Measurements from ENCODE around the gene GZF1. TPM values are rescaled to one million over a fixed set of nuclear protein-coding genes. Genes with fewer than 3 reads are reported as not detected.

The GZF1 gene
- total and polyA plus RNA-seq, 2 donors (not counting 1 experiment from before 2014, with no cell fraction given) = 10.8 to 21.5 TPM

GRCh38 chr20:23336476-23336875, 25.5 kb upstream of the GZF1 start:
- no peak for DNase-seq (ENCODE audit: low read depth in 2 of 2)
- H2AFZ ChIP-seq (ENCODE audit: low read length) = no peak overlapping the region
- no peak overlapping the region for H3K4me2 ChIP-seq (ENCODE audit: extremely low read depth, insufficient read depth, low read length)
- H3K4me1 ChIP-seq (ENCODE audit: control insufficient read depth, extremely low read depth, insufficient read depth, low read length) = no peaks in the 10 kb centered on the region
- no peak overlapping the region for H3K4me3 ChIP-seq (replicated peaks in 1 of 4; ENCODE audit: control extremely low read depth in 1 of 4, insufficient read depth in 1 of 4, low read depth in 3 of 4, low read length in 4 of 4)
- H3K9ac ChIP-seq (ENCODE audit: insufficient read depth, low read length) = no peak overlapping the region
- H4K20me1 ChIP-seq (ENCODE audit: control insufficient read depth, extremely low read depth, insufficient read depth, low read length) = no peaks in the 10 kb centered on the region
- H3K36me3 ChIP-seq (ENCODE audit: control insufficient read depth, insufficient read depth, low read length) = no peaks in the 10 kb centered on the region
- no peak overlapping the region for H3K27ac ChIP-seq (ENCODE audit: insufficient read depth, low read length)
- no peaks in the 10 kb centered on the region for H3K79me2 ChIP-seq (ENCODE audit: control insufficient read depth, insufficient read depth, low read length)
- H3K9me3 ChIP-seq (ENCODE audit: control insufficient read depth, insufficient read depth, low read depth, low read length) = no peaks in the 10 kb centered on the region
- TF ChIP-seq EZH2 (IDR thresholded peaks at IDR 0.05; ENCODE audit: low read length, missing control alignments) = no peak
- TF ChIP-seq CTCF (conservative IDR thresholded peaks at IDR 0.05 in 1 of 2, IDR thresholded peaks at IDR 0.05 in 1 of 2; ENCODE audit: low read depth in 1 of 2, low read length in 2 of 2) = no peak
- H3K27me3 ChIP-seq (ENCODE audit: control insufficient read depth, insufficient read depth, low read length) = peaks cover under 1% of the 10 kb centered on the region

GRCh38 chr20:23337312-23337711, 24.7 kb upstream of the GZF1 start:
- H2AFZ ChIP-seq (ENCODE audit: low read length) = no peak overlapping the region
- no peak for TF ChIP-seq CTCF (conservative IDR thresholded peaks at IDR 0.05 in 1 of 2, IDR thresholded peaks at IDR 0.05 in 1 of 2; ENCODE audit: low read depth in 1 of 2, low read length in 2 of 2)
- no peak for TF ChIP-seq EZH2 (IDR thresholded peaks at IDR 0.05; ENCODE audit: low read length, missing control alignments)
- H3K9me3 ChIP-seq (ENCODE audit: control insufficient read depth, insufficient read depth, low read depth, low read length) = no peaks in the 10 kb centered on the region
- H3K9ac ChIP-seq (ENCODE audit: insufficient read depth, low read length) = no peak overlapping the region
- H3K4me3 ChIP-seq (replicated peaks in 1 of 4; ENCODE audit: control extremely low read depth in 1 of 4, insufficient read depth in 1 of 4, low read depth in 3 of 4, low read length in 4 of 4) = no peak overlapping the region
- DNase-seq (ENCODE audit: low read depth in 2 of 2) = no peak
- H3K4me1 ChIP-seq (ENCODE audit: control insufficient read depth, extremely low read depth, insufficient read depth, low read length) = no peaks in the 10 kb centered on the region
- no peaks in the 10 kb centered on the region for H3K79me2 ChIP-seq (ENCODE audit: control insufficient read depth, insufficient read depth, low read length)
- no peak overlapping the region for H3K4me2 ChIP-seq (ENCODE audit: extremely low read depth, insufficient read depth, low read length)
- no peaks in the 10 kb centered on the region for H3K36me3 ChIP-seq (ENCODE audit: control insufficient read depth, insufficient read depth, low read length)
- no peaks in the 10 kb centered on the region for H4K20me1 ChIP-seq (ENCODE audit: control insufficient read depth, extremely low read depth, insufficient read depth, low read length)
- H3K27me3 ChIP-seq (ENCODE audit: control insufficient read depth, insufficient read depth, low read length) = peaks cover 7% of the 10 kb centered on the region
- H3K27ac ChIP-seq (ENCODE audit: insufficient read depth, low read length) = no peak overlapping the region

GRCh38 chr20:23339986-23340385, 22.0 kb upstream of the GZF1 start:
- Histone ChIP-seq H4K20me1 (ENCODE audit: control insufficient read depth, extremely low read depth, insufficient read depth, low read length) (no peaks in the 10 kb centered on the region), H3K4me2 (ENCODE audit: extremely low read depth, insufficient read depth, low read length) (no peak overlapping the region), H3K4me3 (replicated peaks in 1 of 4; ENCODE audit: control extremely low read depth in 1 of 4, insufficient read depth in 1 of 4, low read depth in 3 of 4, low read length in 4 of 4) (no peak overlapping the region), H3K79me2 (ENCODE audit: control insufficient read depth, insufficient read depth, low read length) (no peaks in the 10 kb centered on the region), H2AFZ (ENCODE audit: low read length) (no peak overlapping the region), H3K27ac (ENCODE audit: insufficient read depth, low read length) (no peak overlapping the region), H3K9me3 (ENCODE audit: control insufficient read depth, insufficient read depth, low read depth, low read length) (no peaks in the 10 kb centered on the region), H3K4me1 (ENCODE audit: control insufficient read depth, extremely low read depth, insufficient read depth, low read length) (no peaks in the 10 kb centered on the region), H3K36me3 (ENCODE audit: control insufficient read depth, insufficient read depth, low read length) (no peaks in the 10 kb centered on the region), H3K9ac (ENCODE audit: insufficient read depth, low read length) (no peak overlapping the region), H3K27me3 (ENCODE audit: control insufficient read depth, insufficient read depth, low read length) (peaks cover 7% of the 10 kb centered on the region)
- TF ChIP-seq EZH2 (IDR thresholded peaks at IDR 0.05; ENCODE audit: low read length, missing control alignments) = no peak
- no peak for TF ChIP-seq CTCF (conservative IDR thresholded peaks at IDR 0.05 in 1 of 2, IDR thresholded peaks at IDR 0.05 in 1 of 2; ENCODE audit: low read depth in 1 of 2, low read length in 2 of 2)
- DNase-seq (ENCODE audit: low read depth in 2 of 2) = no peak

Measured in fibroblast of lung (primary cell).